Naive thymus-derived CD4-positive, alpha-beta T cell (primary cell): ENCODE measurements around the gene FBXL16. TPM values are rescaled to one million over a fixed set of nuclear protein-coding genes. Genes with fewer than 3 reads are reported as not detected.

ENCODE experiments used
- polyA plus RNA-seq, 2 donors: library from polyadenylated mRNA; unstranded; fragments of 300-500 nt; fragmentation: Illumina TruSeq; gene quantifications; one replicate each; pipeline ENCODE4 v1.2.3, GENCODE V29; 2021
- total RNA-seq, 6 experiments: library from RNA in 5 of 6; stranded (reverse) in 5 of 6; gene quantifications; 1 replicate in 5 of 6; 2 replicates in 1 of 6; pipeline ENCODE4 v1.2.3 and lab custom pipeline; 2021 to 2026

Gene FBXL16
- total and polyA plus RNA-seq, 7 experiments from 2014 or later, result 11.1 to 45.4 (median 18.0) TPM

Other genes with a start within 250 kb of the FBXL16 start
- gene CAPN15, start 178.1 kb downstream of the FBXL16 start, total RNA-seq, result 10 to 100 TPM; 51.0 to 89.8 (median 55.6) TPM
- 1 to 10 TPM; 3.2 to 7.5 TPM for gene CAPN15, start 178.1 kb downstream of the FBXL16 start, polyA plus RNA-seq
- gene PRR35, start 145.4 kb downstream of the FBXL16 start, total RNA-seq, result not detected
- gene PRR35, start 145.4 kb downstream of the FBXL16 start, polyA plus RNA-seq, result not detected
- 1 to 10 TPM; 1.6 to 5.8 (median 3.2) TPM for gene NHLRC4, start 138.8 kb downstream of the FBXL16 start, total RNA-seq
- gene NHLRC4, start 138.8 kb downstream of the FBXL16 start, polyA plus RNA-seq, result 1 to 10 TPM; 4.6 to 5.1 TPM
- 10 to 100 TPM; 27.1 to 63.0 (median 45.1) TPM for gene PIGQ, start 135.8 kb downstream of the FBXL16 start, total RNA-seq
- 10 to 100 TPM; 12.3 to 16.2 TPM for gene PIGQ, start 135.8 kb downstream of the FBXL16 start, polyA plus RNA-seq
- 10 to 100 TPM; 15.8 to 23.2 (median 17.8) TPM for gene RAB40C, start 115.7 kb downstream of the FBXL16 start, total RNA-seq
- 10 to 100 TPM in 1 of 2 donors, 1 to 10 TPM in 1; 7.9 to 17.5 TPM for gene RAB40C, start 115.7 kb downstream of the FBXL16 start, polyA plus RNA-seq
- under 1 TPM; 0.34 to 0.81 (median 0.56) TPM for gene WFIKKN1, start 74.8 kb downstream of the FBXL16 start, total RNA-seq
- gene WFIKKN1, start 74.8 kb downstream of the FBXL16 start, polyA plus RNA-seq, result not detected
- 10 to 100 TPM; 41.7 to 97.5 (median 64.0) TPM for gene METTL26, start 69.5 kb downstream of the FBXL16 start, total RNA-seq
- 10 to 100 TPM; 95.8 to 96.9 TPM for gene METTL26, start 69.5 kb downstream of the FBXL16 start, polyA plus RNA-seq
- gene MCRIP2, start 64.0 kb downstream of the FBXL16 start, total RNA-seq, result 10 to 100 TPM; 21.4 to 33.6 (median 28.8) TPM
- gene MCRIP2, start 64.0 kb downstream of the FBXL16 start, polyA plus RNA-seq, result 10 to 100 TPM; 26.8 to 35.8 TPM
- 10 to 100 TPM; 11.7 to 70.6 (median 13.9) TPM for gene WDR90, start 56.4 kb downstream of the FBXL16 start, total RNA-seq
- under 1 TPM; 0.56 to 0.63 TPM for gene WDR90, start 56.4 kb downstream of the FBXL16 start, polyA plus RNA-seq
- gene RHOT2, start 37.7 kb downstream of the FBXL16 start, total RNA-seq, result 100 to 1,000 TPM; 145 to 232 (median 186) TPM
- gene RHOT2, start 37.7 kb downstream of the FBXL16 start, polyA plus RNA-seq, result 10 to 100 TPM; 32.7 to 56.7 TPM
- gene RHBDL1, start 30.1 kb downstream of the FBXL16 start, total RNA-seq, result 1 to 10 TPM in 4 of 5 experiments, under 1 TPM in 1; 0.65 to 3.1 (median 1.6) TPM
- gene RHBDL1, start 30.1 kb downstream of the FBXL16 start, polyA plus RNA-seq, result not detected
- gene STUB1, start 25.4 kb downstream of the FBXL16 start, total RNA-seq, result 100 to 1,000 TPM in 1 of 5 experiments, 10 to 100 TPM in 4; 68.6 to 105 (median 77.4) TPM
- gene STUB1, start 25.4 kb downstream of the FBXL16 start, polyA plus RNA-seq, result 100 to 1,000 TPM; 132 to 159 TPM
- 10 to 100 TPM; 26.8 to 48.1 (median 37.2) TPM for gene JMJD8, start 21.5 kb downstream of the FBXL16 start, total RNA-seq
- gene JMJD8, start 21.5 kb downstream of the FBXL16 start, polyA plus RNA-seq, result 10 to 100 TPM; 43.2 to 62.1 TPM
- gene WDR24, start 15.4 kb downstream of the FBXL16 start, total RNA-seq, result 10 to 100 TPM; 13.3 to 19.4 (median 16.5) TPM
- 10 to 100 TPM; 10.6 to 21.2 TPM for gene WDR24, start 15.4 kb downstream of the FBXL16 start, polyA plus RNA-seq
- 1 to 10 TPM; 4.8 to 5.1 (median 5.0) TPM for gene METRN, start 9.3 kb upstream of the FBXL16 start, total RNA-seq
- 1 to 10 TPM; 3.7 to 4.5 TPM for gene METRN, start 9.3 kb upstream of the FBXL16 start, polyA plus RNA-seq
- 10 to 100 TPM; 11.9 to 20.7 (median 13.6) TPM for gene ANTKMT, start 15.3 kb upstream of the FBXL16 start, total RNA-seq
- gene ANTKMT, start 15.3 kb upstream of the FBXL16 start, polyA plus RNA-seq, result 10 to 100 TPM; 14.7 to 26.8 TPM
- gene CCDC78, start 20.6 kb upstream of the FBXL16 start, total RNA-seq, result 1 to 10 TPM; 2.6 to 4.4 (median 3.0) TPM
- gene CCDC78, start 20.6 kb upstream of the FBXL16 start, polyA plus RNA-seq, result not detected
- 10 to 100 TPM in 3 of 5 experiments, 1 to 10 TPM in 2; 5.5 to 14.6 (median 10.7) TPM for gene HAGHL, start 21.3 kb upstream of the FBXL16 start, total RNA-seq
- 1 to 10 TPM in 1 of 2 donors, under 1 TPM in 1; 0.72 to 1.1 TPM for gene HAGHL, start 21.3 kb upstream of the FBXL16 start, polyA plus RNA-seq
- 10 to 100 TPM; 39.0 to 55.5 (median 46.1) TPM for gene CIAO3, start 35.2 kb upstream of the FBXL16 start, total RNA-seq
- 10 to 100 TPM; 13.9 to 34.9 TPM for gene CIAO3, start 35.2 kb upstream of the FBXL16 start, polyA plus RNA-seq
- gene MSLN, start 54.9 kb upstream of the FBXL16 start, total RNA-seq, result under 1 TPM in 1 of 5 experiments, not detected in 4; 0.64 TPM
- gene MSLN, start 54.9 kb upstream of the FBXL16 start, polyA plus RNA-seq, result not detected
- gene RPUSD1, start 82.6 kb upstream of the FBXL16 start, total RNA-seq, result 10 to 100 TPM; 16.3 to 34.3 (median 30.3) TPM
- 10 to 100 TPM; 21.2 to 42.9 TPM for gene RPUSD1, start 82.6 kb upstream of the FBXL16 start, polyA plus RNA-seq
- gene CHTF18, start 82.8 kb upstream of the FBXL16 start, total RNA-seq, result 10 to 100 TPM; 32.0 to 74.8 (median 51.7) TPM
- 1 to 10 TPM; 4.5 to 8.2 TPM for gene CHTF18, start 82.8 kb upstream of the FBXL16 start, polyA plus RNA-seq
- gene GNG13, start 94.9 kb upstream of the FBXL16 start, total RNA-seq, result not detected
- gene GNG13, start 94.9 kb upstream of the FBXL16 start, polyA plus RNA-seq, result not detected